ENCODE measurements around the gene SUN1. TPM values are rescaled to one million over a fixed set of nuclear protein-coding genes. Genes with fewer than 3 reads are reported as not detected.

The SUN1 gene, protein sequence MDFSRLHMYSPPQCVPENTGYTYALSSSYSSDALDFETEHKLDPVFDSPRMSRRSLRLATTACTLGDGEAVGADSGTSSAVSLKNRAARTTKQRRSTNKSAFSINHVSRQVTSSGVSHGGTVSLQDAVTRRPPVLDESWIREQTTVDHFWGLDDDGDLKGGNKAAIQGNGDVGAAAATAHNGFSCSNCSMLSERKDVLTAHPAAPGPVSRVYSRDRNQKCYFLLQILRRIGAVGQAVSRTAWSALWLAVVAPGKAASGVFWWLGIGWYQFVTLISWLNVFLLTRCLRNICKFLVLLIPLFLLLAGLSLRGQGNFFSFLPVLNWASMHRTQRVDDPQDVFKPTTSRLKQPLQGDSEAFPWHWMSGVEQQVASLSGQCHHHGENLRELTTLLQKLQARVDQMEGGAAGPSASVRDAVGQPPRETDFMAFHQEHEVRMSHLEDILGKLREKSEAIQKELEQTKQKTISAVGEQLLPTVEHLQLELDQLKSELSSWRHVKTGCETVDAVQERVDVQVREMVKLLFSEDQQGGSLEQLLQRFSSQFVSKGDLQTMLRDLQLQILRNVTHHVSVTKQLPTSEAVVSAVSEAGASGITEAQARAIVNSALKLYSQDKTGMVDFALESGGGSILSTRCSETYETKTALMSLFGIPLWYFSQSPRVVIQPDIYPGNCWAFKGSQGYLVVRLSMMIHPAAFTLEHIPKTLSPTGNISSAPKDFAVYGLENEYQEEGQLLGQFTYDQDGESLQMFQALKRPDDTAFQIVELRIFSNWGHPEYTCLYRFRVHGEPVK
- 70.7 to 98.7 TPM (median 95.3 TPM) in 5 replicates for total RNA-seq (2022; extraction: Qiagen RNA extraction)

DNA sequence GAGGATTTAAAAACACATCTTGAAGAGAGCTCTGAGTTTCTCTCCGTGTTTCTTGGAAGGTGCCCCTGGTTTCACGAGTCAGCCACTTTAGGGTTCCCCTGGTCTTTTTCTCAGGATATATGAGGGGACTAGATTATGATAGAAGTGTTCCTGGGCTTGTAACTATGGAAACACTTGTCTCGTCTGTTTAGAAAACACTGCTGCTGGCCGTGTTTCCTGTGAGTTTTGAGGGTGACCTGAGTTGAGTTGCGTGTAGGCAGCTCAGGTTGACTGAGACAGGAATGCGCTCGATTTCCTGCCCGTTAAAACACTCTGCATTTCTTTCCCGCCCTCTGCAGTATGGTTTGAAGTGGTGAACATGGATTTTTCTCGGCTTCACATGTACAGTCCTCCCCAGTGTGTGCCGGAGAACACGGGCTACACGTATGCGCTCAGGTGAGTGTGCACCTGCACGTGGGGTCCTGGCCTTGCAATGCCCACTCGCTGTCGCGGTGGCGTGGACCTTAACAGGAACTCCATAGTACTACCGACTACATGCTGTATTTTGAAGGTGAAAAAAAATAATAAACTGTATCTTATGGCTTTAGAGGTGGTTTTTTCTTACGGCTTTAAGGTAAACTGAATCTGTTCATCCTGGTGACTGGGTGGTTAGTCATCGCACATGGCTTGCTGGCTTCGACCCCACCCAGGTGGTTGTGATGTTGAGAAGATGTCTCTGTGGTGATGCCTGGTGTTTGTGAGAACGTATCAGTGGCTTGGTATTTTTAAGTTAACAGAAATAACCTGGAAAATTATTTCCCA, at the start of gene SUN1:
SUN1 (plus strand) TSS at position 310 of the 801 bp plus-strand sequence; CDS start at position 359, 49 bp downstream.

DNA sequence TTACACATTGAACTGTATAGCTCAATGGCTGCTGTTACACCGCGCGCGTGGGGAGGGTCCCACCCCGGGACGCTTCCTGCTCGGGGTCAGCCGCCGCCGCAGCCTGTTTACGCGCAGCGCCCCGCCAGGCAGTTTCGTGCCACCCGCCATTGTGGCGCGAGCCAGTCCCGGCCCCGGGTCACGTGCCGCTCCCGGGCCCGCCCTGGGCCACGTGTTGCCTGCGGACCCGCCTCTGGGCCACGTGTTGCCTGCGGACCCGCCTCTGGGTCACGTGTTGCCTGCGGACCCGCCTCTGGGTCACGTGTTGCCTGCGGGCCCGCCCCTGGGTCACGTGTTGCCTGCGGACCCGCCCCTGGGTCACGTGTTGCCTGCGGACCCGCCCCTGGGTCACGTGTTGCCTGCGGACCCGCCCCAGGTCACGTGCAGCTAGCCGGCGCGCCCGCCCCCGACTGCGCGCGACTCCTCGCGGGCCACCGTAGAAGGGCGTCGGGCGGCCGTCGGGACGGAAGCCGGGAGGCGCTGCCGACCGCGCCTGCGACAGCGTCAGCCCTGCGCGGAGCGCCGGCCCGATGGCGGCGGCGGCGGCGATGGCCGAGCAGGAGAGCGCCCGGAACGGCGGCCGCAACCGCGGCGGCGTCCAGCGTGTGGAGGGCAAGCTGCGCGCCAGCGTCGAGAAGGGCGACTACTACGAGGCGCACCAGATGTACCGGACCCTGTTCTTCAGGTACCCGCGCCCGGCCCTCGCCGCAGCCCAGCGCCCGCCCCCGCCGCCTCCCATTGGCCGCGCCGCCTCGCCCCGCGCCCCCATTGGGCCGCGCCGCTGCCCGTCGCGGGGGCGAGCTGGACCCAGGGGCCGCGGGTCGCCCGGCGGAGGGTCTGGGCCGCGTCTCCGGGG, 44.0 kb downstream of the SUN1 start, which contains the start of gene GET4:
GET4 (plus strand) TSS at position 478 of the 895 bp plus-strand sequence; CDS start at position 570, 92 bp downstream.

Other genes with a start within 250 kb of the SUN1 start
- 35.9 to 52.0 TPM (median 50.1 TPM) in 5 replicates for gene DNAAF5, start 105.8 kb upstream of the SUN1 start, total RNA-seq (2022; extraction: Qiagen RNA extraction)
- gene PRKAR1B, start 105.2 kb upstream of the SUN1 start, total RNA-seq (2022; extraction: Qiagen RNA extraction) = 25.3 to 31.1 TPM (median 27.7 TPM) in 5 replicates
- 38.1 to 70.1 TPM (median 60.2 TPM) in 5 replicates for gene GET4, start 44.1 kb downstream of the SUN1 start, total RNA-seq (2022; extraction: Qiagen RNA extraction)
- gene ADAP1, start 122.2 kb downstream of the SUN1 start, total RNA-seq (2022; extraction: Qiagen RNA extraction) = 3.5 to 5.4 TPM (median 4.3 TPM) in 5 replicates
- 5.5 to 7.3 TPM (median 5.9 TPM) in 5 replicates for gene COX19, start 143.1 kb downstream of the SUN1 start, total RNA-seq (2022; extraction: Qiagen RNA extraction)
- gene CYP2W1, start 150.7 kb downstream of the SUN1 start, total RNA-seq (2022; extraction: Qiagen RNA extraction) = 0.02 TPM in 1 of 5 replicates, not detected in the others
- 1.1 to 2.8 TPM (median 2.1 TPM) in 5 replicates for gene GPR146, start 212.1 kb downstream of the SUN1 start, total RNA-seq (2022; extraction: Qiagen RNA extraction)

Data from A549 treated with CORT108297 at 1 μM for 4 hours (cell line).